ENCODE results near the gene CPOX. TPM values are rescaled to one million over a fixed set of nuclear protein-coding genes. Genes with fewer than 3 reads are reported as not detected.

The CPOX gene
- total and polyA plus RNA-seq, 2 of the 8 experiments (the other 6 are each of a cell fraction or from before 2014, with no cell fraction given): 17.4 to 27.0 TPM

DNA sequence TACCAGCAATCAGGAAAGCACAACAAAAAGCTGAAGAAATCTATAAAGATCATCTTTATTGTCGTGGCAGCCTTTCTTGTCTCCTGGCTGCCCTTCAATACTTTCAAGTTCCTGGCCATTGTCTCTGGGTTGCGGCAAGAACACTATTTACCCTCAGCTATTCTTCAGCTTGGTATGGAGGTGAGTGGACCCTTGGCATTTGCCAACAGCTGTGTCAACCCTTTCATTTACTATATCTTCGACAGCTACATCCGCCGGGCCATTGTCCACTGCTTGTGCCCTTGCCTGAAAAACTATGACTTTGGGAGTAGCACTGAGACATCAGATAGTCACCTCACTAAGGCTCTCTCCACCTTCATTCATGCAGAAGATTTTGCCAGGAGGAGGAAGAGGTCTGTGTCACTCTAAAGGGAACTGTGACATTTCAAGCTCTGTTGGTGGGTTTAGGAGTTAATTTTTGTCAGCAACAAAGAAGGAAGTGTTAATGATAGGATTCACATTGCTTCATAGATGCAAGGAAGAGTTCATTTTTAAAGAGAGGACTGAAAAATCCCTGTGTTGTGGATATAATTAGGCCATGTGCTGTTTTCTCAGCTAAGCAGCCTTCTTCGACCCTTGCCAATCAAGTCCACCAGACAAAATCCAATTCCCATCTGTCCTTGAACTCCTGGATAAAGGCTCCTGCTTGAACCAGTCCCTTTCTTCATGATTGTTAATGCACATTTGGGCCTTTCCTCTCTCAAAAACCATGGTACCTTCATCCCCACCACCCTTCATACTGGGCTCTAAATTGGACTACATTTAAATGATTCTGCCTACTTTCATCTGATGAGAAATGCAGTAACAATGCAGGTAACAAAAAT lies 60.5 kb downstream of the CPOX start (continued):
- TF ChIP-seq, protein P1, sequence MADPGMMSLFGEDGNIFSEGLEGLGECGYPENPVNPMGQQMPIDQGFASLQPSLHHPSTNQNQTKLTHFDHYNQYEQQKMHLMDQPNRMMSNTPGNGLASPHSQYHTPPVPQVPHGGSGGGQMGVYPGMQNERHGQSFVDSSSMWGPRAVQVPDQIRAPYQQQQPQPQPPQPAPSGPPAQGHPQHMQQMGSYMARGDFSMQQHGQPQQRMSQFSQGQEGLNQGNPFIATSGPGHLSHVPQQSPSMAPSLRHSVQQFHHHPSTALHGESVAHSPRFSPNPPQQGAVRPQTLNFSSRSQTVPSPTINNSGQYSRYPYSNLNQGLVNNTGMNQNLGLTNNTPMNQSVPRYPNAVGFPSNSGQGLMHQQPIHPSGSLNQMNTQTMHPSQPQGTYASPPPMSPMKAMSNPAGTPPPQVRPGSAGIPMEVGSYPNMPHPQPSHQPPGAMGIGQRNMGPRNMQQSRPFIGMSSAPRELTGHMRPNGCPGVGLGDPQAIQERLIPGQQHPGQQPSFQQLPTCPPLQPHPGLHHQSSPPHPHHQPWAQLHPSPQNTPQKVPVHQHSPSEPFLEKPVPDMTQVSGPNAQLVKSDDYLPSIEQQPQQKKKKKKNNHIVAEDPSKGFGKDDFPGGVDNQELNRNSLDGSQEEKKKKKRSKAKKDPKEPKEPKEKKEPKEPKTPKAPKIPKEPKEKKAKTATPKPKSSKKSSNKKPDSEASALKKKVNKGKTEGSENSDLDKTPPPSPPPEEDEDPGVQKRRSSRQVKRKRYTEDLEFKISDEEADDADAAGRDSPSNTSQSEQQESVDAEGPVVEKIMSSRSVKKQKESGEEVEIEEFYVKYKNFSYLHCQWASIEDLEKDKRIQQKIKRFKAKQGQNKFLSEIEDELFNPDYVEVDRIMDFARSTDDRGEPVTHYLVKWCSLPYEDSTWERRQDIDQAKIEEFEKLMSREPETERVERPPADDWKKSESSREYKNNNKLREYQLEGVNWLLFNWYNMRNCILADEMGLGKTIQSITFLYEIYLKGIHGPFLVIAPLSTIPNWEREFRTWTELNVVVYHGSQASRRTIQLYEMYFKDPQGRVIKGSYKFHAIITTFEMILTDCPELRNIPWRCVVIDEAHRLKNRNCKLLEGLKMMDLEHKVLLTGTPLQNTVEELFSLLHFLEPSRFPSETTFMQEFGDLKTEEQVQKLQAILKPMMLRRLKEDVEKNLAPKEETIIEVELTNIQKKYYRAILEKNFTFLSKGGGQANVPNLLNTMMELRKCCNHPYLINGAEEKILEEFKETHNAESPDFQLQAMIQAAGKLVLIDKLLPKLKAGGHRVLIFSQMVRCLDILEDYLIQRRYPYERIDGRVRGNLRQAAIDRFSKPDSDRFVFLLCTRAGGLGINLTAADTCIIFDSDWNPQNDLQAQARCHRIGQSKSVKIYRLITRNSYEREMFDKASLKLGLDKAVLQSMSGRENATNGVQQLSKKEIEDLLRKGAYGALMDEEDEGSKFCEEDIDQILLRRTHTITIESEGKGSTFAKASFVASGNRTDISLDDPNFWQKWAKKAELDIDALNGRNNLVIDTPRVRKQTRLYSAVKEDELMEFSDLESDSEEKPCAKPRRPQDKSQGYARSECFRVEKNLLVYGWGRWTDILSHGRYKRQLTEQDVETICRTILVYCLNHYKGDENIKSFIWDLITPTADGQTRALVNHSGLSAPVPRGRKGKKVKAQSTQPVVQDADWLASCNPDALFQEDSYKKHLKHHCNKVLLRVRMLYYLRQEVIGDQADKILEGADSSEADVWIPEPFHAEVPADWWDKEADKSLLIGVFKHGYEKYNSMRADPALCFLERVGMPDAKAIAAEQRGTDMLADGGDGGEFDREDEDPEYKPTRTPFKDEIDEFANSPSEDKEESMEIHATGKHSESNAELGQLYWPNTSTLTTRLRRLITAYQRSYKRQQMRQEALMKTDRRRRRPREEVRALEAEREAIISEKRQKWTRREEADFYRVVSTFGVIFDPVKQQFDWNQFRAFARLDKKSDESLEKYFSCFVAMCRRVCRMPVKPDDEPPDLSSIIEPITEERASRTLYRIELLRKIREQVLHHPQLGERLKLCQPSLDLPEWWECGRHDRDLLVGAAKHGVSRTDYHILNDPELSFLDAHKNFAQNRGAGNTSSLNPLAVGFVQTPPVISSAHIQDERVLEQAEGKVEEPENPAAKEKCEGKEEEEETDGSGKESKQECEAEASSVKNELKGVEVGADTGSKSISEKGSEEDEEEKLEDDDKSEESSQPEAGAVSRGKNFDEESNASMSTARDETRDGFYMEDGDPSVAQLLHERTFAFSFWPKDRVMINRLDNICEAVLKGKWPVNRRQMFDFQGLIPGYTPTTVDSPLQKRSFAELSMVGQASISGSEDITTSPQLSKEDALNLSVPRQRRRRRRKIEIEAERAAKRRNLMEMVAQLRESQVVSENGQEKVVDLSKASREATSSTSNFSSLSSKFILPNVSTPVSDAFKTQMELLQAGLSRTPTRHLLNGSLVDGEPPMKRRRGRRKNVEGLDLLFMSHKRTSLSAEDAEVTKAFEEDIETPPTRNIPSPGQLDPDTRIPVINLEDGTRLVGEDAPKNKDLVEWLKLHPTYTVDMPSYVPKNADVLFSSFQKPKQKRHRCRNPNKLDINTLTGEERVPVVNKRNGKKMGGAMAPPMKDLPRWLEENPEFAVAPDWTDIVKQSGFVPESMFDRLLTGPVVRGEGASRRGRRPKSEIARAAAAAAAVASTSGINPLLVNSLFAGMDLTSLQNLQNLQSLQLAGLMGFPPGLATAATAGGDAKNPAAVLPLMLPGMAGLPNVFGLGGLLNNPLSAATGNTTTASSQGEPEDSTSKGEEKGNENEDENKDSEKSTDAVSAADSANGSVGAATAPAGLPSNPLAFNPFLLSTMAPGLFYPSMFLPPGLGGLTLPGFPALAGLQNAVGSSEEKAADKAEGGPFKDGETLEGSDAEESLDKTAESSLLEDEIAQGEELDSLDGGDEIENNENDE (IDR thresholded peaks at IDR 0.05; ENCODE audit: insufficient replicate concordance, low read length): no peak
- TF ChIP-seq TBP (IDR thresholded peaks at IDR 0.05; ENCODE audit: low read depth, low read length): no peak
- TF ChIP-seq BRCA1 (IDR thresholded peaks at IDR 0.05; ENCODE audit: low read depth, low read length): no peak
- TF ChIP-seq SUZ12 (IDR thresholded peaks at IDR 0.05; ENCODE audit: low read length): no peak
- TF ChIP-seq, protein P2, sequence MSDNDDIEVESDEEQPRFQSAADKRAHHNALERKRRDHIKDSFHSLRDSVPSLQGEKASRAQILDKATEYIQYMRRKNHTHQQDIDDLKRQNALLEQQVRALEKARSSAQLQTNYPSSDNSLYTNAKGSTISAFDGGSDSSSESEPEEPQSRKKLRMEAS (IDR thresholded peaks at IDR 0.05): no peak
- no peak for TF ChIP-seq GTF2F1 (IDR thresholded peaks at IDR 0.05; ENCODE audit: borderline replicate concordance, low read depth, low read length)
- no peak for TF ChIP-seq NANOG (IDR thresholded peaks at IDR 0.05; ENCODE audit: insufficient read depth, low read depth, low read length, poor library complexity, severe bottlenecking)
- TF ChIP-seq SIN3A (conservative IDR thresholded peaks at IDR 0.05 in 1 of 2, IDR thresholded peaks at IDR 0.05 in 1 of 2; ENCODE audit: low read depth in 1 of 2, low read length in 2 of 2): no peak
- TF ChIP-seq PHF8 (conservative IDR thresholded peaks at IDR 0.05; ENCODE audit: low read depth, low read length): no peak
